Measurements from ENCODE around the gene SHC3. TPM values are rescaled to one million over a fixed set of nuclear protein-coding genes. Genes with fewer than 3 reads are reported as not detected.

SHC3 gene
- total and polyA plus RNA-seq, 2 donors (not counting 1 experiment from before 2014, with no cell fraction given), result 1.7 to 16.2 TPM

GRCh38 chr9:89171231-89171630 lies 7.4 kb downstream of the SHC3 start:
- H3K4me2 ChIP-seq (ENCODE audit: extremely low read depth, insufficient read depth, low read length), result no peak overlapping the region
- DNase-seq (ENCODE audit: low read depth in 2 of 2), result no peak
- no peak overlapping the region for H3K4me3 ChIP-seq (replicated peaks in 1 of 4; ENCODE audit: control extremely low read depth in 1 of 4, insufficient read depth in 1 of 4, low read depth in 3 of 4, low read length in 4 of 4)
- H4K20me1 ChIP-seq (ENCODE audit: control insufficient read depth, extremely low read depth, insufficient read depth, low read length), result no peaks in the 10 kb centered on the region
- H3K79me2 ChIP-seq (ENCODE audit: control insufficient read depth, insufficient read depth, low read length), result peaks cover 19% of the 10 kb centered on the region
- no peaks in the 10 kb centered on the region for H3K36me3 ChIP-seq (ENCODE audit: control insufficient read depth, insufficient read depth, low read length)
- no peaks in the 10 kb centered on the region for H3K27me3 ChIP-seq (ENCODE audit: control insufficient read depth, insufficient read depth, low read length)
- H2AFZ ChIP-seq (ENCODE audit: low read length), result no peak overlapping the region
- TF ChIP-seq CTCF (conservative IDR thresholded peaks at IDR 0.05 in 1 of 2, IDR thresholded peaks at IDR 0.05 in 1 of 2; ENCODE audit: low read depth in 1 of 2, low read length in 2 of 2), result no peak
- no peak for TF ChIP-seq EZH2 (IDR thresholded peaks at IDR 0.05; ENCODE audit: low read length, missing control alignments)
- H3K4me1 ChIP-seq (ENCODE audit: control insufficient read depth, extremely low read depth, insufficient read depth, low read length), result no peaks in the 10 kb centered on the region
- no peak overlapping the region for H3K9ac ChIP-seq (ENCODE audit: insufficient read depth, low read length)
- no peak overlapping the region for H3K27ac ChIP-seq (ENCODE audit: insufficient read depth, low read length)
- no peaks in the 10 kb centered on the region for H3K9me3 ChIP-seq (ENCODE audit: control insufficient read depth, insufficient read depth, low read depth, low read length)

GRCh38 chr9:89168901-89169813 lies 9.5 kb downstream of the SHC3 start:
- H3K9me3 ChIP-seq (ENCODE audit: control insufficient read depth, insufficient read depth, low read depth, low read length), result no peaks in the 10 kb centered on the region
- H3K79me2 ChIP-seq (ENCODE audit: control insufficient read depth, insufficient read depth, low read length), result peaks cover 7% of the 10 kb centered on the region
- no peaks in the 10 kb centered on the region for H4K20me1 ChIP-seq (ENCODE audit: control insufficient read depth, extremely low read depth, insufficient read depth, low read length)
- H3K4me3 ChIP-seq (replicated peaks in 1 of 4; ENCODE audit: control extremely low read depth in 1 of 4, insufficient read depth in 1 of 4, low read depth in 3 of 4, low read length in 4 of 4), result no peak overlapping the region
- H2AFZ ChIP-seq (ENCODE audit: low read length), result no peak overlapping the region
- H3K36me3 ChIP-seq (ENCODE audit: control insufficient read depth, insufficient read depth, low read length), result no peaks in the 10 kb centered on the region
- H3K4me2 ChIP-seq (ENCODE audit: extremely low read depth, insufficient read depth, low read length), result no peak overlapping the region
- DNase-seq (ENCODE audit: low read depth in 2 of 2), result no peak
- no peak overlapping the region for H3K9ac ChIP-seq (ENCODE audit: insufficient read depth, low read length)
- no peak for TF ChIP-seq EZH2 (IDR thresholded peaks at IDR 0.05; ENCODE audit: low read length, missing control alignments)
- TF ChIP-seq CTCF (conservative IDR thresholded peaks at IDR 0.05 in 1 of 2, IDR thresholded peaks at IDR 0.05 in 1 of 2; ENCODE audit: low read depth in 1 of 2, low read length in 2 of 2), result no peak
- H3K27me3 ChIP-seq (ENCODE audit: control insufficient read depth, insufficient read depth, low read length), result no peaks in the 10 kb centered on the region
- no peaks in the 10 kb centered on the region for H3K4me1 ChIP-seq (ENCODE audit: control insufficient read depth, extremely low read depth, insufficient read depth, low read length)
- no peak overlapping the region for H3K27ac ChIP-seq (ENCODE audit: insufficient read depth, low read length)

DNA sequence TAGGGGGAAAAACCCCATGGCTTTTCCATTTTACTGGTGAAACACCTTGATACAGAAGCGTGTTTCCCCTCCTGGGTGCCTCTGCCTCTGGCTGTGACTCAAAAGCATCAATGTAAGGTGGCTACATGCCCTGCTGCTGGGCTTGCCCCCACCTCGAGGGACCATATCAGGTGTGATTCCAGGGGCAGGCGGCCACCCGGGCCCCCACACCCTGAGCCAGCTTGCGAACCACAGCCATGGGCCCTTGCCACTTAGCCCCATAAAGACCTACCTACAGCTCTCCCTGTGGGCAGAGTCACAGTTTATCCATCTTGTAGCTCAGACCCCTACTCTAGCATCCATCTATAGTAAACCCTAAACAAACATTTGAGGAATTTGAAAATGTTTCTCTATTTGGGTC lies 10.8 kb downstream of the SHC3 start:
- Histone ChIP-seq H3K9me3 (ENCODE audit: control insufficient read depth, insufficient read depth, low read depth, low read length) (no peaks in the 10 kb centered on the region), H3K9ac (ENCODE audit: insufficient read depth, low read length) (no peak overlapping the region), H3K4me1 (ENCODE audit: control insufficient read depth, extremely low read depth, insufficient read depth, low read length) (no peaks in the 10 kb centered on the region), H4K20me1 (ENCODE audit: control insufficient read depth, extremely low read depth, insufficient read depth, low read length) (no peaks in the 10 kb centered on the region), H2AFZ (ENCODE audit: low read length) (no peak overlapping the region), H3K4me2 (ENCODE audit: extremely low read depth, insufficient read depth, low read length) (no peak overlapping the region), H3K4me3 (replicated peaks in 1 of 4; ENCODE audit: control extremely low read depth in 1 of 4, insufficient read depth in 1 of 4, low read depth in 3 of 4, low read length in 4 of 4) (no peak overlapping the region), H3K27me3 (ENCODE audit: control insufficient read depth, insufficient read depth, low read length) (no peaks in the 10 kb centered on the region), H3K27ac (ENCODE audit: insufficient read depth, low read length) (no peak overlapping the region), H3K36me3 (ENCODE audit: control insufficient read depth, insufficient read depth, low read length) (no peaks in the 10 kb centered on the region), H3K79me2 (ENCODE audit: control insufficient read depth, insufficient read depth, low read length) (no peaks in the 10 kb centered on the region)
- DNase-seq (ENCODE audit: low read depth in 2 of 2), result no peak
- TF ChIP-seq EZH2 (IDR thresholded peaks at IDR 0.05; ENCODE audit: low read length, missing control alignments) (no peak), CTCF (conservative IDR thresholded peaks at IDR 0.05 in 1 of 2, IDR thresholded peaks at IDR 0.05 in 1 of 2; ENCODE audit: low read depth in 1 of 2, low read length in 2 of 2) (no peak)
